Astrocyte of the spinal cord (primary cell): ENCODE data around the gene SMARCE1.
A peak's percentile ranks its signal among the peaks of the same experiment; 100 is the strongest.

Source experiments
- DNase-seq: peaks from one replicate; pipeline ENCODE4 v3.0.0; 2011; ENCODE audit warnings: low read depth, low spot score
- H3K4me3 ChIP-seq: 2 replicates; pipeline ENCODE4 v1.5.1; 2011; ENCODE audit warnings: low read depth, mild to moderate bottlenecking, low read length, moderate library complexity
- in situ Hi-C: cut with HindIII; loops from 2 replicates; pipeline ENCODE4 v1.10.0; 2017; ENCODE audit warnings: low sequenced_read_pairs
- TF ChIP-seq, protein P1 (sequence below): IDR thresholded peaks from 2 replicates; pipeline ENCODE4 v1.5.1; 2012; ENCODE audit warnings: low read depth, mild to moderate bottlenecking, low read length, inconsistent platforms

SMARCE1 gene

DNA sequence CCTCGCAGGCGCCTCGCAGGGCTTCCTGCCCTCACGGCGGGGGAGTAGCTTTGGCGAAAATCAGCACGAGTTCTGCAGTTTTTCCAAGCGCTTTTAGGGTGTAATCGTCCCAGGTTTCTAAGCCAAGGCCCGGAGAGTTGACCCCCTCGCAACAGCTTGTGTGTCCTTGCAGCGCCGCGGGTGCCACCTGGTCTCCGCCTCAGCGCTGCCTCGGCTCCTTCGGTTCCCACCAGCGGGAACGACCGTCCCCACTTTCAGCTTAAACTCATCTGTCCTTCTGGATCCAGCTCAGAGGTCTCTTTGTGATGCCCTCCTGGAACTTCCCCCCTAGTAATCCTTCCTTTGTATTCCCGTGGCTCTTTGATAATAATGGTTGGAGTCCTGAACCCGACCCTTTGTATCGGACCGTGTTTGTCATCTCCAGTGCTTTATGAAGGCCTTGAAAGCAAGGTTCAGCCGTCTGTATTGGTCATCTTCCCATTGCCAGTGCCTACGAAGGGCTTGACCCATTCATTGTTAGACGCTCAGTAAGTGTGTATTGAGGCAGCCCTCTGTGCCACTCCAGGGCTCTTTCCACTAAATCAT, 858 bp upstream of the SMARCE1 start:
- DNase-seq: no peak
- in situ Hi-C loops: no loop called here
- TF ChIP-seq, protein P1, sequence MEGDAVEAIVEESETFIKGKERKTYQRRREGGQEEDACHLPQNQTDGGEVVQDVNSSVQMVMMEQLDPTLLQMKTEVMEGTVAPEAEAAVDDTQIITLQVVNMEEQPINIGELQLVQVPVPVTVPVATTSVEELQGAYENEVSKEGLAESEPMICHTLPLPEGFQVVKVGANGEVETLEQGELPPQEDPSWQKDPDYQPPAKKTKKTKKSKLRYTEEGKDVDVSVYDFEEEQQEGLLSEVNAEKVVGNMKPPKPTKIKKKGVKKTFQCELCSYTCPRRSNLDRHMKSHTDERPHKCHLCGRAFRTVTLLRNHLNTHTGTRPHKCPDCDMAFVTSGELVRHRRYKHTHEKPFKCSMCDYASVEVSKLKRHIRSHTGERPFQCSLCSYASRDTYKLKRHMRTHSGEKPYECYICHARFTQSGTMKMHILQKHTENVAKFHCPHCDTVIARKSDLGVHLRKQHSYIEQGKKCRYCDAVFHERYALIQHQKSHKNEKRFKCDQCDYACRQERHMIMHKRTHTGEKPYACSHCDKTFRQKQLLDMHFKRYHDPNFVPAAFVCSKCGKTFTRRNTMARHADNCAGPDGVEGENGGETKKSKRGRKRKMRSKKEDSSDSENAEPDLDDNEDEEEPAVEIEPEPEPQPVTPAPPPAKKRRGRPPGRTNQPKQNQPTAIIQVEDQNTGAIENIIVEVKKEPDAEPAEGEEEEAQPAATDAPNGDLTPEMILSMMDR: no peak
- H3K4me3 ChIP-seq: peak overlapping the region; percentile 63

- TF ChIP-seq, protein P1: no peak
- DNase-seq: no peak
- in situ Hi-C loops: no loop called here
- H3K4me3 ChIP-seq: peak overlapping the region; percentile 63
Observed at GRCh38 chr17:40646791-40647623, 611 bp downstream of the SMARCE1 start.

GRCh38 chr17:40645943-40646342, 1.7 kb downstream of the SMARCE1 start:
- TF ChIP-seq, protein P1: no peak
- DNase-seq: no peak
- no peak overlapping the region for H3K4me3 ChIP-seq
- in situ Hi-C loops: no loop called here

DNA sequence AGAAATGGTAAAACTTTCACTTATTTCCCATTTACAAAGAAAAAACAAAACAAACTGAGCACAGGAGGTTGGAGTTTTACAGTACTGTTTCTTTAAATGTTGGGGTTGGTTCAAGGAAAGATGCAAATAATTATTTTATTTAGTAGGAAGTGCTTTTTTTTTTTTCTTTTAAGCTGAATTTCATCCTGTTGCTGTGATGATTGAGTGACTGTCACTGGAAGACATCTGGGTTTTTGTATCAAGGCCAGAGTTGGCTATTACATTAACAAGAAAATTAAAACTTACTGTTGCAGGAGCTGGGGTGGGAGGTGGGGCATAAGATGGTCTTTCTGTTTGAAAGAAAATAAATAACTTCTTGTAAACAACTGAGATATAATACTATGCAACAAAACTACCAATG, 2.3 kb downstream of the SMARCE1 start:
- in situ Hi-C loops: no loop called here
- H3K4me3 ChIP-seq: no peak overlapping the region
- TF ChIP-seq, protein P1: no peak
- no peak for DNase-seq

DNA sequence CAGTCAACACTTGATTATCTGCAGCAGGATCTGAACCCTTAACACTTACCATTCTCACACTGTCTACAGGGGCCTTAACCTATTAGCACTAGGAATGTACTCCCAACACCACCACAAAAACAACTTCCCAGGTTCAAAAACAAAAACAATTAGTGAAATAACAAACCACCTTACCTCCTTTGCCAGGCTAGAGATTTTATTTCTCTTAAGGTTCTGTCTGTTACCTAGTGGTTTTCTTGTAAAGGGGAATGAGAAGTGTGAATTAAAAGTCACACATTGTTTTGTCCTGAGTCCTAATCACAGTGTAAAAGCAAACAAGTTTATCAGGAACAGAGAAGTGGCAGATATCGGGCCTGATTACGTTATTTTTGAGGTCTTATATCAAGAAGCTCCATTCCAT, 9.7 kb downstream of the SMARCE1 start:
- in situ Hi-C loops: no loop called here
- TF ChIP-seq, protein P1: no peak
- H3K4me3 ChIP-seq: no peak overlapping the region
- DNase-seq: no peak

GRCh38 chr17:40633871-40634270, 13.7 kb downstream of the SMARCE1 start:
- TF ChIP-seq, protein P1: no peak
- no peak for DNase-seq
- in situ Hi-C loops: no loop called here
- no peak overlapping the region for H3K4me3 ChIP-seq
